Islet of Langerhans (tissue), 1 donor: Measurements from ENCODE around the gene TRIM44.
A peak's percentile ranks its signal among the peaks of the same experiment; 100 is the strongest.

Experiments used
- FAIRE-seq: peaks from one replicate; lab custom pipeline; 2011; peaks lifted over from hg19 to GRCh38; lab: Jason Lieb, UNC

The TRIM44 gene, protein sequence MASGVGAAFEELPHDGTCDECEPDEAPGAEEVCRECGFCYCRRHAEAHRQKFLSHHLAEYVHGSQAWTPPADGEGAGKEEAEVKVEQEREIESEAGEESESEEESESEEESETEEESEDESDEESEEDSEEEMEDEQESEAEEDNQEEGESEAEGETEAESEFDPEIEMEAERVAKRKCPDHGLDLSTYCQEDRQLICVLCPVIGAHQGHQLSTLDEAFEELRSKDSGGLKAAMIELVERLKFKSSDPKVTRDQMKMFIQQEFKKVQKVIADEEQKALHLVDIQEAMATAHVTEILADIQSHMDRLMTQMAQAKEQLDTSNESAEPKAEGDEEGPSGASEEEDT

DNA sequence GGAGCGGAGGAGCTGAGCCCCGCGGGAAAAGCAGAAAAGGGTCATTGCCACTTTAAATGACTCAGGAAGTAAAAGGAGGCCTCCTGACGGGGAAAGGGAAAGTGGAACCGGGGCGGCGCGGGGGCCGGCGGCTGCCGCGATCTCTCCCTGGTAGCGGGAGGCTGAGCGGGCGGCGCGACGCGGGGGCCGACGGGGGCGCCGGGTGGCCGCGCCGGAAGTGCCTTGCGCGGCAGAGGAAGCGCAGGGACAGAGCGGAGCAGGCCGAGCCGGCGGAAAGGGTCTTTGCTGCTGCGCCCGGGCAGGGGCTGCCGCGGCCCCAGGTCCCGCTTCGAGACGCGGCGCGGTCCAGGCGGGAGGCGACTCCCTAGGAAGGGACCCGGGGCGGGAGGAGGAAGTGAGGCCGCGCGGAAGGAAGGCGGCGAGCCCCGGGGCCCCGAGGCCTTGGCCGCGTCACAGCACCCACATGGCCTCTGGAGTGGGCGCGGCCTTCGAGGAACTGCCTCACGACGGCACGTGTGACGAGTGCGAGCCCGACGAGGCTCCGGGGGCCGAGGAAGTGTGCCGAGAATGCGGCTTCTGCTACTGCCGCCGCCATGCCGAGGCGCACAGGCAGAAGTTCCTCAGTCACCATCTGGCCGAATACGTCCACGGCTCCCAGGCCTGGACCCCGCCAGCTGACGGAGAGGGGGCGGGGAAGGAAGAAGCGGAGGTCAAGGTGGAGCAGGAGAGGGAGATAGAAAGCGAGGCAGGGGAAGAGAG, at the start of gene TRIM44:
Gene TRIM44, plus strand, starts transcription at position 127 of the 759 bp plus-strand sequence. Its CDS starts 337 bp downstream, at position 464.
- FAIRE-seq: no peak

DNA sequence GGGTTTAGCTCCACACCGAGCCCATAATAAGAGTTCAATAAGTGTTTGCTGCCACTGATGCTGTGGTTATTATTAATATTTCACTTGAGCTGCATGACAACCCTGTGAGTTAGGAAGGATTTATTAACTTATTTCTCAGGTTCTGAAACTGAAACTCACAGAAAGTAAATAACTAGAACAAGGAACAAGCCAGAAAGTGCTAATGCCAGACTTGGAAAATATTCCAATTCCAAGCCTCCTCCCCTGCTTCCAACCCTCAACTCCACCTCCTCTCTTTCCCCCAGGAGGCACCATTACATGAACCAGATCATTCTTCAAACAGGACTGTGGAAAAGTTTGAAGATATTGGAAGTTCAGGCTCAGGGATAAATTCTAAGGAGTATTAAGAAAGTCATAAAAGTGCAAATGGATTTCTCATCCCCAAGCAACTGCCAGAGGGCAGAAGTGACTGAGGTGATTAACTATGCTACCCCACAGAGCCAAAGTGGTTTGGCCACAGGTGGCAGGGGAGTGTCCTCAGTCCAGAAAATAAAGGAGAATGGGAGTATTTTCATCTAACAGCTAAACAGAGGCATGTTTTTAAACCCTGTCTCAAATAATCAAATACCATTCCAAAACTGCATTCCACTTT, 47.5 kb upstream of the TRIM44 start:
- FAIRE-seq: no peak

- FAIRE-seq: peak; percentile 98
Measured at GRCh38 chr11:35615921-35616900, 46.4 kb upstream of the TRIM44 start.

DNA sequence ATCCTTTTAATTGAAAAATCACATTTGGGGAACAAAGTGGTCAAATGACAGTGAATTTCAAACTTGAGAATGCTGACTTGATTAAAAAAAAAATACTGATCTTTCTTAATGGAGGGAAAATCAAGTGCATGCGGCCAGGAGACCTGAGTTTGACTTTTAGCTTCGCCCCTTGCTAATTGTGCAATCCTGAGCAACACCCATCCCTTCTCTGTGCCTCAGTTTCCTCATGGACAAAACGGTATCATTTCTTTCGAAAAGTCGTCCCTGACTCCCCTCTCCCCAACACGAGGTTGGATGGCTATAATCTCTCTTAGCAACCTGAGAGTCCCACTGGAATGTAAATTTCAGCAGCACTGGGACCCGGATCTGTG, 45.3 kb upstream of the TRIM44 start:
- FAIRE-seq: no peak

- FAIRE-seq: no peak
Measured at GRCh38 chr11:35617687-35618496, 44.7 kb upstream of the TRIM44 start, which contains the start of gene FJX1. FJX1 (plus strand) TSS chr11:35618460; CDS start chr11:35618637, 177 bp downstream.

GRCh38 chr11:35618497-35619115, 44.0 kb upstream of the TRIM44 start:
- no peak for FAIRE-seq

- no peak for FAIRE-seq
Measured at GRCh38 chr11:35619116-35619854, 43.3 kb upstream of the TRIM44 start.

DNA sequence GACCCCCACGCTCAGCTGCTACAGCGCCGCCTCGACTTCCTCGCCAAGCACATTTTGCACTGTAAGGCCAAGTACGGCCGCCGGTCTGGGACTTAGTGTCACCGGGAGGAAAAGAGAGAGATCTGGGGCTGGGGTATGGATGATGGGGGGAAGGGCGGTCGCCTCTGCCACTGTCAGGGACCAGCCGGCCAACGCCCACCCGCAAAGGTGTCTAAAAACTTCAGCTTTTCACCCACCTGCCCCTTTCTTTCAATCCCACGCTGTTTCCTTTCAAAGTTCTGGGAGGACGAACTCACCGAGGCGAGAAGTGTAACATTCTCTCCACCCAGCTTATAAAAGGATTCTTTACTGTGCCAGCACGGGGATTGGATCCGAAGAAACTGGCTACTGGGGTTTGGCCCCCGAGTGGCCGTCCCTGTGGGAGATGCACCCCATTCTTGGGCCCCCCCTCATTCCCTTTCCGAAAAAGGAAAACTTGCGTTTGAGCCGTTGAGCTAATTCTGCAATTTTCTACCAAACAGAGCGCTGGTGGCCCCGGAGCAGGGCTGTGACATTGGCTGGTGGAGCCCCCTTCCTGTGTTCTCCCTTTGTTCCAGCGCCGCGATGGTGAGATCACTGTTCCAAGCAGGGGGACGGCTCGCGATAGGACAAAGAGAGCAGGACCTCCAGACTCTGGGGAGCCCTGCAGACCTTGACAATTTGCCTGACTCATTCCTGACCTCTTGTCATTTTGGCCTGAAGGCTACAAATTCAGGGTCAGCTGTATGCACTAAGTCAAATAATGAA, 42.5 kb upstream of the TRIM44 start:
- no peak for FAIRE-seq

GRCh38 chr11:35620795-35621194, 41.8 kb upstream of the TRIM44 start:
- FAIRE-seq: no peak

GRCh38 chr11:35621620-35622019, 41.0 kb upstream of the TRIM44 start:
- no peak for FAIRE-seq

GRCh38 chr11:35622070-35622469, 40.5 kb upstream of the TRIM44 start:
- FAIRE-seq: no peak

DNA sequence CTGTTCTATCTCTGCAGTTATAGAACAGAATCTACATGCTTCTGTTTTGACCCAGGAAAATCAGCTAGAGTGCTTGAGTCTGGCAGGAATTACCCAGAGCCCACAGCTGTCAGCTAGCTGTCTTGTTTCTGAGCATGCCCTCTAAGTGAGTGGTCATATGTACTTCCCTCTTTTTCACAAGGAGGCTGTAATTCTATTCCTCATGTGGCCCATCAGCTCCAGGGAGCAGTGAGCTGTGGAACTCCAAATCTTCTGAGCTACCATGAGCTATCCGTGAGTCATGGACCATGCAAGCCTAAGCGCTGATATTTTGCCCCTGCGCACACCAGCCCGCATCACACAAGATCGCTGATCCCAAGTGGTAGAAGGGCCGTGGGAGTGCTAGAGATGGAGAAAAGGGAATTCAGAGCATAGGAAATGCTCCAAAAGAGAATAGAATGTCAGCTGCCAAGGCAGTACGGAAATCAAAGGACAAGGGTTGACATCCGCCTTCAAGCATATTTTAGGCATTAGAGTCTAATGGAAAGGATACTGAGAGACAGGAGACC, 38.9 kb upstream of the TRIM44 start:
- FAIRE-seq: no peak

DNA sequence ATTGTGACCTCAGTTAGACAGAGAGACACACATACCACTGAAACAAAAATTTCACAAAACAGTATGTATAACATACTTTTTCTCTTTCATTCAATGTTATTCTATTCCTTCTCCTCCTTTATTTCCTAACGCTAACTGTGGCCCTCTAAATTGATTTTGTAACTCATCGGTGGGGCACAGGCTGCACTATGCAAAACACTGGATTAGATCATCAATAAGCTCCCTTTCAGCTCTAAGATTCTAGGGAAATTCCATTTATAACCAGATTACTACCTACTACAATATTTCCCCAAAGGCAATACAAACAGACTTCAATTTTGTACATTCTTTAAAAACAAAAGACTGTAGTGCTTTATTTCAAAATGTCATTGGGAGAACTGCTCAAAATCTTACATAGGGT, 38.3 kb upstream of the TRIM44 start:
- FAIRE-seq: no peak

DNA sequence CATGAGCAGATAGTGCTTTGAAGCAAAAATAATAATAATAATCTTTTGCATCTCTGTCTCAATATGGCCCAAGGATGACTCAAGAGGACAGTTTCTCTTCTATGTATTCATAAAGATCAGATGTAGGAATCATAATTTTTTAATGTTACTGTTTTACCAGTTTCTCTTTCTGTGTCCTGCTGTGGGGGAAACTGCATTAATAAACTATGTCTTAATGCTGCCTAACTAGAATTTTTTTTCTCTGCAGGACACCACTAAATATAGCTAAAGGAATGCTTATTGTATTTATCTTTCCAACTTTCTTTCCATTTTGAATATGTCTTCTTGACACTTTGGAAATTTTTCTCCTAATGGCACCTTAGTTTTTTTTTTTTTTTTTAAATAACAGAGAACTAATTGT, 37.8 kb upstream of the TRIM44 start:
- FAIRE-seq: no peak

DNA sequence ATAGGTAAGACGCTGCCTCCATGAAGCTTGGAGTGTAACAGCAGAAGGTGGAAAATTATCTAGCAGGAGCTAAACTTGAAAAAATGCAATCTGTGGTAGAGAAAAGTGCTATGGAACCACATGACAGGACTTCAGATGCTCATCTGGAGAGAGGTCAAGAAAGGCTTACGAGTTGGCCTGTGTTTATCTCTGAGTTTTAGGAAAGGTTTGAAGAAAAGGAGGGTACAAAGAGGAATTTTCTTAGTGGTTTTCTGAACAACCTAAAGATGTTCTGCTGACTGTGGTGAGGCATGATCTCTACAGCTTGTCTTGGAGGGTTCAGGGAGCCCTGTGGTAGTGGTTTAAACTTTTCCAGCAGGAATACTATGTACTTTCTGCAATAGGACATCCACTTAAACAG, 36.1 kb upstream of the TRIM44 start:
- no peak for FAIRE-seq

DNA sequence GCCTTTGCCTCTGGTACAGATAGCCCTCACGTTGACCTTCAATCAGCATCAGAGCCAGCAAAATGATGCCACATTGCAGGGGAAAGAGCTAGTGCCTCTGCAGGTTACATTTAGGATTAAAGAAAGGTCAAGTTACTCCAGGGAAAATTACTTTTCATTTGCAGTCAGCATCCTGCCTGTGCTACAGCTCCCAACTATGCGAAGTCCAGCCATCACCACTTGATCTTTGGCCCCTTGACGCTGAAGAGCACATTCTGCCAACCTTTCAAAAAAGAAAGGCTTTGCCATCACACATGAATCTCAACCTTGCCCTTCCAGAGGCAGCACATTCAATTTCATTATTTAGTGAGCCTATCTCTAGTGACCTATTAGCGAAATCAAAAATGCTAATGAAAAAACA, 33.1 kb upstream of the TRIM44 start:
- no peak for FAIRE-seq

- no peak for FAIRE-seq
Measured at GRCh38 chr11:35629914-35630313, 32.7 kb upstream of the TRIM44 start.

DNA sequence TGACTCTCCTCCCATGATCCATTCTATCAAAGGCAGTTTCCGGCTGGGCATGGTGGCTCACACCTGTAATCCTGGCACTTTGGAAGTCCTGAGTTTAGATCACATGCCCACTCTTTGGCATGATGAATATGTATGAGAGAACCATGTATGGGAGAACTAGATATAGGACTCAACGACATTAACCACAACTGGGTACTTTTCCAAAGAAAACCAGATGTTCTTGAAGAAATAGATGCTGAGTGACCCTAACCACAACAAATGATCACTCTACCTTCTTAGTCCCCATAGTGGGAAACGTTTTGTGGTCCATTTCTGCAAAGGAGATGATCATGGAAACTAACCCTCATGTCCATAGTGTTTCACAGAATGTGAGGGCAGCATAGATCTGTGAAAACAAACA, 30.7 kb upstream of the TRIM44 start:
- no peak for FAIRE-seq

DNA sequence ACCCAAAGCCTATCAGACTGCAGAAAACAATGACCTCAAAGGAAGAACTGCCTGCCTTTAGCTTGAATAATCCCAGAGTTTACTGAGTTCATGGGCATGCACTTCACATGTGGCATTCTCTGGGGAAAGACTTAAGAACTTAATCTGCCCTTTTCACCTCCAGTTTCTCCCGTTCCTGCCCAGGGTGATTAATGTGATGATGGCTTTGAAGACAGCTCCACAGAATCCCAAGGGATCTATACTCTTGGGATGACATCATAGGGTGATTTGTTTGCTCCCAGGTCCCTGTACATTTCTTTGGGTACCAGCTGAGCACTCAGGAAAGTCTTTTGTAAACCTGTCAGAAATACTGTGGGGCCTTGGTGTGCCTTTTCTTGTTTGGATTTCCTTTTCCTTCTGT, 30.3 kb upstream of the TRIM44 start:
- FAIRE-seq: no peak
